Measurements from ENCODE around the gene NR2E1. TPM values are rescaled to one million over a fixed set of nuclear protein-coding genes. Genes with fewer than 3 reads are reported as not detected.
A peak's percentile ranks its signal among the peaks of the same experiment; 100 is the strongest.

The NR2E1 gene
- total RNA-seq, 2 donors from 2014 or later: not detected

- peaks cover 23% of the 10 kb centered on the region for H3K4me1 Mint-ChIP-seq
- peaks cover 94% of the 10 kb centered on the region for H3K27me3 Mint-ChIP-seq
- peaks cover 6% of the 10 kb centered on the region for H3K36me3 Mint-ChIP-seq (ENCODE audit: low read depth)
- DNase-seq (no peak), ATAC-seq (no peak)
- no peaks in the 10 kb centered on the region for H3K9me3 ChIP-seq (ENCODE audit: control insufficient read depth, low read length, poor library complexity, severe bottlenecking)
- no peak overlapping the region for H3K27ac Mint-ChIP-seq
- H3K4me3 Mint-ChIP-seq: no peak overlapping the region
Observed at GRCh38 chr6:108161724-108162282, 4.0 kb upstream of the NR2E1 start.

- DNase-seq: no peak
- H3K4me1 Mint-ChIP-seq: peaks cover 23% of the 10 kb centered on the region
- peak overlapping the region; percentile 19 for H3K4me3 Mint-ChIP-seq
- peaks cover 94% of the 10 kb centered on the region for H3K27me3 Mint-ChIP-seq
- peak; percentile 42 for ATAC-seq
- H3K9me3 ChIP-seq (ENCODE audit: control insufficient read depth, low read length, poor library complexity, severe bottlenecking): no peaks in the 10 kb centered on the region
- no peak overlapping the region for H3K27ac Mint-ChIP-seq
- peaks cover 3% of the 10 kb centered on the region for H3K36me3 Mint-ChIP-seq (ENCODE audit: low read depth)
Observed at GRCh38 chr6:108163267-108163643, 2.6 kb upstream of the NR2E1 start.

- H3K4me3 Mint-ChIP-seq: peak overlapping the region; percentile 19
- ATAC-seq: no peak
- DNase-seq: no peak
- peaks cover 94% of the 10 kb centered on the region for H3K27me3 Mint-ChIP-seq
- H3K9me3 ChIP-seq (ENCODE audit: control insufficient read depth, low read length, poor library complexity, severe bottlenecking): no peaks in the 10 kb centered on the region
- no peak overlapping the region for H3K27ac Mint-ChIP-seq
- H3K36me3 Mint-ChIP-seq (ENCODE audit: low read depth): no peaks in the 10 kb centered on the region
- H3K4me1 Mint-ChIP-seq: peaks cover 23% of the 10 kb centered on the region
Observed at GRCh38 chr6:108163644-108164542, 1.9 kb upstream of the NR2E1 start.

- H3K27ac Mint-ChIP-seq: no peak overlapping the region
Observed at GRCh38 chr6:108164543-108164814, 1.3 kb upstream of the NR2E1 start.

GRCh38 chr6:108164815-108165706 lies 761 bp upstream of the NR2E1 start:
- no peak for ATAC-seq
- no peaks in the 10 kb centered on the region for H3K9me3 ChIP-seq (ENCODE audit: control insufficient read depth, low read length, poor library complexity, severe bottlenecking)
- no peak overlapping the region for H3K27ac Mint-ChIP-seq

More at GRCh38 chr6:108164543-108164814, 1.3 kb upstream of the NR2E1 start:
- DNase-seq (no peak), ATAC-seq (no peak)
- Mint-ChIP-seq H3K4me3 (peak overlapping the region; percentile 39), H3K36me3 (ENCODE audit: low read depth) (no peaks in the 10 kb centered on the region), H3K4me1 (peaks cover 28% of the 10 kb centered on the region), H3K27me3 (peaks cover 94% of the 10 kb centered on the region)
- H3K9me3 ChIP-seq (ENCODE audit: control insufficient read depth, low read length, poor library complexity, severe bottlenecking): no peaks in the 10 kb centered on the region

GRCh38 chr6:108166664-108167448 lies 1.0 kb downstream of the NR2E1 start:
- no peaks in the 10 kb centered on the region for H3K9me3 ChIP-seq (ENCODE audit: control insufficient read depth, low read length, poor library complexity, severe bottlenecking)
- ATAC-seq (no peak), DNase-seq (no peak)
- peaks cover 3% of the 10 kb centered on the region for H3K36me3 Mint-ChIP-seq (ENCODE audit: low read depth)
- H3K27ac Mint-ChIP-seq: no peak overlapping the region
- H3K27me3 Mint-ChIP-seq: peaks cover 94% of the 10 kb centered on the region
- peaks cover 36% of the 10 kb centered on the region for H3K4me1 Mint-ChIP-seq
- H3K4me3 Mint-ChIP-seq: peak overlapping the region; percentile 72

More at GRCh38 chr6:108164815-108165706, 761 bp upstream of the NR2E1 start:
- H3K4me1 Mint-ChIP-seq: peaks cover 28% of the 10 kb centered on the region
- DNase-seq: no peak
- peaks cover 94% of the 10 kb centered on the region for H3K27me3 Mint-ChIP-seq
- no peaks in the 10 kb centered on the region for H3K36me3 Mint-ChIP-seq (ENCODE audit: low read depth)
- H3K4me3 Mint-ChIP-seq: peak overlapping the region; percentile 49

- H3K9me3 ChIP-seq (ENCODE audit: control insufficient read depth, low read length, poor library complexity, severe bottlenecking): no peaks in the 10 kb centered on the region
- ATAC-seq (no peak), DNase-seq (no peak)
- Mint-ChIP-seq H3K27me3 (peaks cover 94% of the 10 kb centered on the region), H3K4me3 (peak overlapping the region; percentile 72), H3K4me1 (peaks cover 36% of the 10 kb centered on the region), H3K36me3 (ENCODE audit: low read depth) (peaks cover 3% of the 10 kb centered on the region), H3K27ac (no peak overlapping the region)
Observed at GRCh38 chr6:108167449-108168089, 1.7 kb downstream of the NR2E1 start.

GRCh38 chr6:108168090-108168463 lies 2.3 kb downstream of the NR2E1 start:
- no peak overlapping the region for H3K27ac Mint-ChIP-seq
- DNase-seq (no peak), ATAC-seq (no peak)
- H3K9me3 ChIP-seq (ENCODE audit: control insufficient read depth, low read length, poor library complexity, severe bottlenecking): no peaks in the 10 kb centered on the region
- peak overlapping the region; percentile 72 for H3K4me3 Mint-ChIP-seq
- peaks cover 5% of the 10 kb centered on the region for H3K36me3 Mint-ChIP-seq (ENCODE audit: low read depth)
- peaks cover 36% of the 10 kb centered on the region for H3K4me1 Mint-ChIP-seq
- peaks cover 94% of the 10 kb centered on the region for H3K27me3 Mint-ChIP-seq

GRCh38 chr6:108168501-108169463 lies 3.0 kb downstream of the NR2E1 start:
- DNase-seq: no peak
- H3K27ac Mint-ChIP-seq: no peak overlapping the region
- peaks cover 5% of the 10 kb centered on the region for H3K36me3 Mint-ChIP-seq (ENCODE audit: low read depth)
- H3K4me3 Mint-ChIP-seq: peak overlapping the region; percentile 72
- no peaks in the 10 kb centered on the region for H3K9me3 ChIP-seq (ENCODE audit: control insufficient read depth, low read length, poor library complexity, severe bottlenecking)
- H3K4me1 Mint-ChIP-seq: peaks cover 36% of the 10 kb centered on the region
- peak; percentile 51 for ATAC-seq
- H3K27me3 Mint-ChIP-seq: peaks cover 90% of the 10 kb centered on the region

- Mint-ChIP-seq H3K27me3 (peaks cover 90% of the 10 kb centered on the region), H3K27ac (no peak overlapping the region), H3K36me3 (ENCODE audit: low read depth) (peaks cover 5% of the 10 kb centered on the region), H3K4me1 (peaks cover 38% of the 10 kb centered on the region), H3K4me3 (peak overlapping the region; percentile 72)
- ATAC-seq: peak; percentile 25
- no peak for DNase-seq
- no peaks in the 10 kb centered on the region for H3K9me3 ChIP-seq (ENCODE audit: control insufficient read depth, low read length, poor library complexity, severe bottlenecking)
Observed at GRCh38 chr6:108169464-108170331, 3.9 kb downstream of the NR2E1 start.
